Measurements from ENCODE around the gene ICAM3.

The ICAM3 gene

GRCh38 chr19:10328558-10329429 is 10.6 kb downstream of the ICAM3 start:
- Histone ChIP-seq H2BK5ac (ENCODE audit: low read length) (no peak overlapping the region), H2BK15ac (replicated peaks; ENCODE audit: low read depth) (no peak overlapping the region), H3K18ac (ENCODE audit: low read length) (no peak overlapping the region), H3K79me2 (ENCODE audit: control insufficient read depth, insufficient read depth, low read length) (peaks cover 17% of the 10 kb centered on the region), H4K8ac (ENCODE audit: low read depth, low read length) (no peak overlapping the region), H3K27ac (ENCODE audit: low read depth, low read length) (no peak overlapping the region), H3K4ac (ENCODE audit: low read depth, low read length) (no peak overlapping the region), H3K56ac (ENCODE audit: low read length) (no peak overlapping the region), H3K79me1 (ENCODE audit: low read length) (peaks cover 11% of the 10 kb centered on the region), H3K4me1 (ENCODE audit: control insufficient read depth, low read depth, low read length) (peaks cover 3% of the 10 kb centered on the region), H3K36me3 (ENCODE audit: control insufficient read depth, insufficient read depth, low read length) (peaks cover 7% of the 10 kb centered on the region), H2BK120ac (ENCODE audit: low read depth, low read length) (no peak overlapping the region), H3K4me3 (ENCODE audit: low read length) (no peak overlapping the region), H4K5ac (ENCODE audit: low read length) (no peak overlapping the region), H3K4me2 (ENCODE audit: low read length) (no peak overlapping the region), H3K9ac (ENCODE audit: low read length) (no peak overlapping the region), H3K23ac (ENCODE audit: low read length) (no peak overlapping the region), H3K27me3 (ENCODE audit: insufficient read depth, low read length, poor library complexity) (no peaks in the 10 kb centered on the region), H2AK5ac (ENCODE audit: low read length) (no peak overlapping the region)
- no CpG with 5 or more reads among the region's 41 CpGs for WGBS (ENCODE audit: extremely low coverage, insufficient coverage, low lambda C conversion rate)
- no peak for DNase-seq

DNA sequence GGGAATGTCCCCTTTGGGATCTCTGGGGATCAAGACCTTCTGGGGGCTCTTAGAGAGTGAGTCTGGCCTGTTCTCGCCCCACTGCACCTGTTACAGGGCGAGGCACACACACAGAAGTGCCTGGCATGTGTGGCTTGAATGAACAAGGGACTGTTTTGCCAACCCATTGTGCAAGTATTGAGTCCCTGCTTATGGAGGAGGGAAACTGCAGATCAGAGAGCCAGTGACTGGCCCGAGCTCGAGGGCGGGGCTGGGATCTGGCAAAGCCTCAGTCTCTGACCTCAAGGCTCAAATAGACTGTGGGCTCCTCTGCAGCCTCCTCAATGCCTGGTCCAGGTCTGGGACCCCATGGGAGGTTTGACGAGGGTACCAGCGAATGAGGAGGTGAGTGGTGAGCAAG is 11.6 kb downstream of the ICAM3 start:
- H3K79me2 ChIP-seq (ENCODE audit: control insufficient read depth, insufficient read depth, low read length) = peaks cover 15% of the 10 kb centered on the region
- H2BK5ac ChIP-seq (ENCODE audit: low read length) = no peak overlapping the region
- peaks cover 3% of the 10 kb centered on the region for H3K4me1 ChIP-seq (ENCODE audit: control insufficient read depth, low read depth, low read length)
- H3K27ac ChIP-seq (ENCODE audit: low read depth, low read length) = no peak overlapping the region
- H2AK5ac ChIP-seq (ENCODE audit: low read length) = no peak overlapping the region
- H3K4ac ChIP-seq (ENCODE audit: low read depth, low read length) = no peak overlapping the region
- H3K23ac ChIP-seq (ENCODE audit: low read length) = no peak overlapping the region
- no peak overlapping the region for H2BK15ac ChIP-seq (replicated peaks; ENCODE audit: low read depth)
- no peak overlapping the region for H3K18ac ChIP-seq (ENCODE audit: low read length)
- no peak overlapping the region for H3K9ac ChIP-seq (ENCODE audit: low read length)
- peaks cover 7% of the 10 kb centered on the region for H3K36me3 ChIP-seq (ENCODE audit: control insufficient read depth, insufficient read depth, low read length)
- H3K27me3 ChIP-seq (ENCODE audit: insufficient read depth, low read length, poor library complexity) = no peaks in the 10 kb centered on the region
- no CpG with 5 or more reads among the region's 7 CpGs for WGBS (ENCODE audit: extremely low coverage, insufficient coverage, low lambda C conversion rate)
- no peak overlapping the region for H2BK120ac ChIP-seq (ENCODE audit: low read depth, low read length)
- peaks cover 11% of the 10 kb centered on the region for H3K79me1 ChIP-seq (ENCODE audit: low read length)
- no peak overlapping the region for H4K5ac ChIP-seq (ENCODE audit: low read length)
- no peak for DNase-seq
- no peak overlapping the region for H4K8ac ChIP-seq (ENCODE audit: low read depth, low read length)
- H3K56ac ChIP-seq (ENCODE audit: low read length) = no peak overlapping the region
- H3K4me2 ChIP-seq (ENCODE audit: low read length) = no peak overlapping the region
- H3K4me3 ChIP-seq (ENCODE audit: low read length) = no peak overlapping the region

DNA sequence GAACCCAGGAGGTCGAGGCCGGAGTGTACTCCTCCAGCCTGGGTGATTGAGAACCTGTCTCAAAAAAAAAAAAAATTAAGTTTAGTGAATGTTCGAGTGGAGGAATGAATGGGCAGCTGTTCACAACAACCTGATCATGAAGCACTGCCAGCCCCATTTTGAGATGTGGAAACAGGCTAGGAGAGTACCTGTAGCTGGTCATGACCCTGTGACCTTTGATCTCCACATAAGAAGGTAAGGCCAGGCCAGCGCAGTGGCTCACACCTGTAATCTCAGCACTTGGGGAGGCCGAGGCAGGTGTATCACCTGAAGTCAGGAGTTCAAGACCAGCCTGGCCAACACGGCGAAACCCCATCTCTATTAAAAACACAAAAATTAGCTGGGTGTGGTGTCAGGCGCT is 13.7 kb downstream of the ICAM3 start:
- no peak overlapping the region for H3K23ac ChIP-seq (ENCODE audit: low read length)
- no peak overlapping the region for H2BK5ac ChIP-seq (ENCODE audit: low read length)
- no peak overlapping the region for H3K4ac ChIP-seq (ENCODE audit: low read depth, low read length)
- H3K79me1 ChIP-seq (ENCODE audit: low read length) = peaks cover 3% of the 10 kb centered on the region
- H3K4me2 ChIP-seq (ENCODE audit: low read length) = no peak overlapping the region
- no peak overlapping the region for H2AK5ac ChIP-seq (ENCODE audit: low read length)
- H3K56ac ChIP-seq (ENCODE audit: low read length) = no peak overlapping the region
- DNase-seq = no peak
- H3K36me3 ChIP-seq (ENCODE audit: control insufficient read depth, insufficient read depth, low read length) = peaks cover 12% of the 10 kb centered on the region
- no peak overlapping the region for H3K4me3 ChIP-seq (ENCODE audit: low read length)
- no peak overlapping the region for H3K9ac ChIP-seq (ENCODE audit: low read length)
- H3K18ac ChIP-seq (ENCODE audit: low read length) = no peak overlapping the region
- H3K27me3 ChIP-seq (ENCODE audit: insufficient read depth, low read length, poor library complexity) = no peaks in the 10 kb centered on the region
- H3K79me2 ChIP-seq (ENCODE audit: control insufficient read depth, insufficient read depth, low read length) = no peaks in the 10 kb centered on the region
- no peak overlapping the region for H2BK15ac ChIP-seq (replicated peaks; ENCODE audit: low read depth)
- H3K4me1 ChIP-seq (ENCODE audit: control insufficient read depth, low read depth, low read length) = no peaks in the 10 kb centered on the region
- H4K5ac ChIP-seq (ENCODE audit: low read length) = no peak overlapping the region
- no peak overlapping the region for H3K27ac ChIP-seq (ENCODE audit: low read depth, low read length)
- no peak overlapping the region for H2BK120ac ChIP-seq (ENCODE audit: low read depth, low read length)
- WGBS (ENCODE audit: extremely low coverage, insufficient coverage, low lambda C conversion rate) = no CpG with 5 or more reads among the region's 8 CpGs
- H4K8ac ChIP-seq (ENCODE audit: low read depth, low read length) = no peak overlapping the region

GRCh38 chr19:10321874-10322835 is 17.3 kb downstream of the ICAM3 start:
- Histone ChIP-seq H3K9ac (ENCODE audit: low read length) (no peak overlapping the region), H3K36me3 (ENCODE audit: control insufficient read depth, insufficient read depth, low read length) (peaks cover 14% of the 10 kb centered on the region), H2BK5ac (ENCODE audit: low read length) (no peak overlapping the region), H3K27me3 (ENCODE audit: insufficient read depth, low read length, poor library complexity) (no peaks in the 10 kb centered on the region), H4K8ac (ENCODE audit: low read depth, low read length) (no peak overlapping the region), H3K56ac (ENCODE audit: low read length) (no peak overlapping the region), H2BK15ac (replicated peaks; ENCODE audit: low read depth) (no peak overlapping the region), H3K4me2 (ENCODE audit: low read length) (no peak overlapping the region), H3K18ac (ENCODE audit: low read length) (no peak overlapping the region), H4K5ac (ENCODE audit: low read length) (no peak overlapping the region), H2BK120ac (ENCODE audit: low read depth, low read length) (no peak overlapping the region), H3K4me3 (ENCODE audit: low read length) (no peak overlapping the region), H3K27ac (ENCODE audit: low read depth, low read length) (no peak overlapping the region), H2AK5ac (ENCODE audit: low read length) (no peak overlapping the region), H3K79me1 (ENCODE audit: low read length) (no peaks in the 10 kb centered on the region), H3K23ac (ENCODE audit: low read length) (no peak overlapping the region), H3K79me2 (ENCODE audit: control insufficient read depth, insufficient read depth, low read length) (no peaks in the 10 kb centered on the region), H3K4me1 (ENCODE audit: control insufficient read depth, low read depth, low read length) (no peaks in the 10 kb centered on the region), H3K4ac (ENCODE audit: low read depth, low read length) (no peak overlapping the region)
- no CpG with 5 or more reads among the region's 19 CpGs for WGBS (ENCODE audit: extremely low coverage, insufficient coverage, low lambda C conversion rate)
- no peak for DNase-seq

- Histone ChIP-seq H2BK120ac (ENCODE audit: low read depth, low read length) (no peak overlapping the region), H3K79me2 (ENCODE audit: control insufficient read depth, insufficient read depth, low read length) (no peaks in the 10 kb centered on the region), H4K8ac (ENCODE audit: low read depth, low read length) (no peak overlapping the region), H2BK15ac (replicated peaks; ENCODE audit: low read depth) (no peak overlapping the region), H3K27me3 (ENCODE audit: insufficient read depth, low read length, poor library complexity) (no peaks in the 10 kb centered on the region), H3K4me3 (ENCODE audit: low read length) (no peak overlapping the region), H4K5ac (ENCODE audit: low read length) (no peak overlapping the region), H3K18ac (ENCODE audit: low read length) (no peak overlapping the region), H3K56ac (ENCODE audit: low read length) (no peak overlapping the region), H2AK5ac (ENCODE audit: low read length) (no peak overlapping the region), H3K36me3 (ENCODE audit: control insufficient read depth, insufficient read depth, low read length) (peaks cover 14% of the 10 kb centered on the region), H3K4ac (ENCODE audit: low read depth, low read length) (no peak overlapping the region), H3K79me1 (ENCODE audit: low read length) (no peaks in the 10 kb centered on the region), H3K4me1 (ENCODE audit: control insufficient read depth, low read depth, low read length) (no peaks in the 10 kb centered on the region), H2BK5ac (ENCODE audit: low read length) (no peak overlapping the region), H3K27ac (ENCODE audit: low read depth, low read length) (no peak overlapping the region), H3K9ac (ENCODE audit: low read length) (no peak overlapping the region), H3K4me2 (ENCODE audit: low read length) (no peak overlapping the region), H3K23ac (ENCODE audit: low read length) (no peak overlapping the region)
- no CpG with 5 or more reads among the region's 11 CpGs for WGBS (ENCODE audit: extremely low coverage, insufficient coverage, low lambda C conversion rate)
- DNase-seq = no peak
Observed at GRCh38 chr19:10321417-10321797, 18.0 kb downstream of the ICAM3 start.

All from mesendoderm (in vitro differentiated cells).